Cardiac fibroblast (primary cell): Measurements from ENCODE around the gene MAN1B1.

Source experiments
- DNase-seq, 2 donors: peaks; one replicate each; pipeline versions ENCODE4 v3.0.0 to v3.0.0-alpha.2; 2010; ENCODE audit warnings: low read depth in 2 of 2
- H3K4me3 ChIP-seq, 2 donors: replicated peaks in 1 of 2; 1 replicate in 1 of 2; 2 replicates in 1 of 2; pipeline ENCODE4 v1.5.1; 2011; ENCODE audit warnings: low read depth in 2 of 2, low read length in 2 of 2, mild to moderate bottlenecking in 2 of 2, moderate library complexity in 1 of 2
- CTCF ChIP-seq: IDR thresholded peaks from one replicate; pipeline ENCODE4 v1.5.1; 2011; ENCODE audit warnings: low read depth, mild to moderate bottlenecking, low read length, inconsistent platforms

The MAN1B1 gene

DNA sequence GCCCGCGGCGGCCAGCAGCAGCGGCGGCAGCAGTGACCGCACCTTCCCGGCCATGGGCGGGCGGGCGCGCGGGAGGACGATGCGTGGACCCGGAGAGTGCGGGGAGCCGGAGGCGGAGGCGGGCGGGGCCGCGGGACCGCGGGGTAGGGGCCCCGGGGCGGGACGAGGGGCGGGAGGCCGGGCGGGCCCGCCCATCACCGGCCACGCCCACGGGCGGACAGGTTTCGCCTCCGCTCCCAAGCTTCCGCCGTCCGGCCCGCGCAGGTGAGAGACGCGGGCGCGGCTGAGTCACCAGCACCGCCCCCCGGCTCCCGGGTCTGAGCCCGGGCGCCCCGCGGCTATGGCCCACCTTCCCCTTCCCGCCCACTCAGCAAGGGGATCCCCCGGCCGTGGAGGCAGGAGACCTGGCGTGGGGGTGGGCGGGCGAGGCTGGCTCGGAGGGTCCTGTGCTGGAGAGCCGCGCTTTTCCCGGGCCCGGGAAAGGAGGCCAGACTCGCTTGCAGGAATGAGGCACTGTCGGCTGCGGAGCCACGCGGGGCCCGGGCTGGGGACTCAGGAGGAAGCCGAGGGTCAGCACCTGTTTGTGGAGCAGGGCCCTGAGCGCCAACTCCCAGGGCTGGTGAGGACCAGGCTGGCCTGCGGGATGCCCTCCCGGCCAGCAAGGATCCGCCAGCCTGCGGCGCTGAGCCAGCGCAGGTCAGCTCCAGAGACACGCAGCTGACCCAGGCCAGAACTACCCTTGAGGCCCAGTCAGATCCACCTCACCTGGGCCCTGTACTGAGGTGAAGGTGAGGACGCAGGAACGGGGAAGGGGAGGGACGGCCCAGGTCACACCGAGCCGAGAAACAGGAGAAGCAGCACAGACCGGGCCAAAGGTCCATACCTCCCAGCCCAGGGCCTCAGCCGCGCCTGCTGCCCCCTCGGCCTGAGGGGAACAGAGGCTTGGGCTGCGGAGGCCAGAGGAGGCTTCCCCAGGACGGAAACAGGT lies 32.5 kb upstream of the MAN1B1 start, which contains the start of gene ENTPD2:
TSS of gene ENTPD2 (minus strand) at position 118 of the 988 bp plus-strand sequence. CDS start at position 54, 64 bp downstream.
- no peak for DNase-seq
- no peak within 1 kb of the TSS for H3K4me3 ChIP-seq
- no peak for TF ChIP-seq CTCF

DNA sequence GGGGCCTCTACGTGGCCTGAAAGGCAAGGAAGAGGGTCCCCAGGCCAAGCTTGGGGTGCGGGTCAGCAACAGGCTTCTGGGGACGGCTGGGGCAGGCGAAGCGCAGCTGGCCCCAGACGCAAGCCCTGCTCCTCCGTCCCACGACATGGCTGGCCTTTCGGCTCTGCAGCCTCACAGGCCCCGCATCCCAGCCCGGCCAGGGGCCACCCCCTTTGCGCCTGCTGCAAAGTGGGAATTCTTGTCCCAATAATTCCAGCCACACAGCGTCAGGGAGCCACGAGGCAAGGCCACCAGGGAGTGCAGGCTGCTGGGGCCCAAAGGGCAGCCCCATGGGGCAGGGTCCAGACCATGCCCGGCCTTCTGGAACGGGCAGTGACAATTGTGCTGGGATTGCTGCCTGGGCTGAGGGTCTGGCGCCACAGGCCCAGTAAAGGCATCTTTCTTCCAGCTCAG lies 31.8 kb upstream of the MAN1B1 start:
- no peak for DNase-seq
- H3K4me3 ChIP-seq: no peak overlapping the region
- no peak for TF ChIP-seq CTCF

DNA sequence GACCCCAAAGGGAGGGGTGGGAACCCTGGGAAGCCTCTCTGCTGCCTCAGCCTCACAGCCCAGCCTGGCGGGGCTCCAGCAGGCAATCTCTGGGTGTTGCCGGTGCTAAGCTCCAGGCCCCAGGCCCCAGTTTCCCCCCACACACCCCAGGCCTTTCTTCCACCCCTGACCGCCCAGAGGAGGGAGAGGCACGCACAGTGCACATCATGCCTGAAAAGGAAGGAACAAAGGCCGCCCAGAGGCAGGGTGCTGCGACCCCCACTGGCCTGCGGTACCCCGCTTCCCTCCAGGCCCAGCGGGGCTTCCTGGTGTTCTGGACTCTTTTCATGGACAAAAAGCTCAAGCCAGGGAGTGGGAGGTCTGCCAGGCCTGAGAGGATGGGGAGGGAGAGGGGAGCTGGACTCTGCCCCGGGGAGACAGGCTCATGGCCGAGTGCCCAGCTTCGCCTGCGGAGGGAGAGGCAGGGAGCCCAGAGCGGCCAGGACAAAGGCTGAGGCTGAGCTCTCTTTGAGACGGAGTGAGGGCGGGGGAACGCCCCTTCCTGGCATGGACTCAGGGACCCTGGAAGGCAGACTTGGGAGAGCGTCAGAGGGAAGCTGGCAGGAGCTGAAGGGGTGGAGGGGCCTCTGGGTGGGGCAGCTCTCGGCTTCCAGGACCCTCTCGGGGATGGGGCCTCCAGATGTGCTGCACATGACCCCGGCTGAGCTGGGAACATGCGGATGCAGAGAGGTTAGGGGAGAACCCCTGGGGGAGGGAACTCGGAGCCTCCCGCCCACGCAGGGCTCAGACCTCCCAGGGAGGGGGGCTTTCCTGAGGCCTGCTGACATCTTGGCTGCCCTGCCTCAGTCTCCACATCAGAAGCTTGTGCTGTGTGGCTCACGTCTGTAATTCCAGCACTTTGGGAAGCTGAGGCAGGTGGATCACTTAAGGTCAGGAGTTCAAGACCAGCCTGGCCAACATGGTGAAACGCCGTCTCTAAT lies 31.1 kb upstream of the MAN1B1 start:
- no peak for TF ChIP-seq CTCF
- no peak overlapping the region for H3K4me3 ChIP-seq
- DNase-seq: peak; percentile 33 to 97

DNA sequence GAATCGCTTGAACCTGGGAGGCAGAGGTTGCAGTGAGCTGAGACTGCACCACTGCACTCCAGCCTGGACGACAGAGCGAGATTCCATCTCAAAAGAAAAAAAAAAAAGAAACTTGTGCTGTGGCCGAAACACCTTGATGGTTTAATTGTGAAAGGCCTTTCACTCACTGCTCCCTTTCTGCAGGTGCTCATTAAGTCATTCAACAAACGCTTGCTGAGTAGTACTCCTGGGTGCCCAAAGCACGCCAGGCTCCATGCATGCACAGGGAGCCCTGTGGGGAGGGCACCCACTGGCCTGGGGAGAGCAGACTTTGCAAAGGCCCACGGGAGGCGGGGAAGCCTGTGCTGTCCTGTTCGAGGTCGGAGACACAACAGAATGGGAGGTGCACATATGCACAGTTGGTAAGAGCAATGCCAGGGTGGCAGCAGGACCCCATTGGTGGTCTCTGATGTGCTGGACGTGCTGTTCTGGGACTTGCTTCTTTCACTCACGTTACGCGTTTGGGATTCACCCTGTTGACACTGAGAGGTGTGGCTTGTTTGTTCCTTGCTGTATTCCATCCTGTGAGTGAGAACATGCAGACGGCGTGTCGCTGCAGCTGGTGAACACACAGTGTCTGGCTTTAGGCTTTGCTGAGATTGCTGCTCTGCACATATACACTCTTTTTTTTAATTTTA lies 29.9 kb upstream of the MAN1B1 start:
- no peak overlapping the region for H3K4me3 ChIP-seq
- DNase-seq: no peak

GRCh38 chr9:137057545-137057944 lies 29.2 kb upstream of the MAN1B1 start:
- no peak overlapping the region for H3K4me3 ChIP-seq
- no peak for TF ChIP-seq CTCF
- DNase-seq: no peak

More for the DNA sequence above, 29.9 kb upstream of the MAN1B1 start:
- TF ChIP-seq CTCF: no peak

- H3K4me3 ChIP-seq: no peak overlapping the region
- no peak for DNase-seq
- no peak for TF ChIP-seq CTCF
Observed at GRCh38 chr9:137058521-137059234, 28.1 kb upstream of the MAN1B1 start.
